GM21528 (cell line): Measurements from ENCODE around the gene VASH1.

Experiments used
- ATAC-seq: cut with Tn5 transposase; IDR thresholded peaks from one replicate; pipeline ENCODE4 v1.9.1; 2021; ENCODE audit warnings: mild to moderate bottlenecking, moderate library complexity; ENCODE audit not compliant: unreplicated experiment, low FRiP score

VASH1 gene

DNA sequence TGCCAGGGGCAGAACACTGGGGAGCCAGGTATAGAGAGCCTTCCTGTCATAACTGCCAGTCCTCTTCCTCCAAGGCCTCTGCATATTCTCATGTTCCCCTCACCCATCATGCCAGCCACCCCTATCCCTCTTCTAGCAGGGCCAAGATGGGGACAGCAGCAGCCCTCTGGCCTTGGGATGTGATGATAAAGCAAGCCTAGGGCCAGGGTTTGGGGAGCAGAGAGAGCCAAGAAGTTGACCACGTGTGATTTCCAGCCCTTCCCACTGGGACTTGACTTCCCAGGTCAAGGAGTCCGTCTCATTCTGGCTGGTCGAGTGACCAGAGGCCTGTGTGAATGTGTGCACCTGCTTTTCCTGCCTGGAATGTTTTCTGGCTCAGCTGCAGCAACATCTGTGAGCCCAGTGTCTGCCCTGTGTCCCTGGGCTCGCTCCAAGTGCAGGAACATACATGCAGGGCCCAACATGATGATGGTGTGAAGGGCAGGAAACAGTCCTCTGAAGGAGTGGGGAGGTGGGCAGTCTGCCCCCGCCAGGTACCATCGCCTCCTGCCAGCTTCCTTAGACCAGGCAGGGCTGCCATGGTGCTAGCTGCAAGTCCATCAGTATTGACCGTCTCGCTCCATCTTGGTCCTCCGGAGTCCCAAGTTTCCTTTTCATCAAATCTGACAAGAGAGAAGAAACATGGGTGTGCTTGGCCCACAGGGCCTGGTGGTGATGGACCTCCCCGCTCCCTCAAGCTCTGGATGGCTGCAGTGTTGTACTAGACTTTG is 21.0 kb downstream of the VASH1 start:
- no peak for ATAC-seq

- ATAC-seq, result no peak
Observed at GRCh38 chr14:76782885-76783566, 21.8 kb downstream of the VASH1 start.

- no peak for ATAC-seq
Observed at GRCh38 chr14:76784266-76784874, 23.1 kb downstream of the VASH1 start.

DNA sequence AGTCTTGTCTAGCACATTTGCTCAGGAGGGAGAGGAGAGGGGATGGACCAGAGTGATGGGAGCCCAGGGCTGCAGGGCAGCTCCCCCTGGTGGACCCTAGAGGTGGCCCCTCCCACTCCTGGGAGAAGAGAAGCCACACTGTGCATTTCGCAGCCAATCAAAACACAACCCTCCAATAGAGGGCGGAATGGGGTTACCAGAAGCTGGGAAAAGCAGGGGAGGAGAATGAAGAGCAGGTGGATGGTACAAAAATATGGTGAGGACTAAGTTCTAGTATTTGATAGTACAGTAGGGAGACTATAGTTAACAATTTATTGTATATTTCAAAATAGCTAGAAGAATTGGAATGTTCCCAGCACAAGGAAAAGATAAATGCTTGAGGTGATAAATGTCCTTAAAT is 23.6 kb downstream of the VASH1 start:
- ATAC-seq, result no peak

DNA sequence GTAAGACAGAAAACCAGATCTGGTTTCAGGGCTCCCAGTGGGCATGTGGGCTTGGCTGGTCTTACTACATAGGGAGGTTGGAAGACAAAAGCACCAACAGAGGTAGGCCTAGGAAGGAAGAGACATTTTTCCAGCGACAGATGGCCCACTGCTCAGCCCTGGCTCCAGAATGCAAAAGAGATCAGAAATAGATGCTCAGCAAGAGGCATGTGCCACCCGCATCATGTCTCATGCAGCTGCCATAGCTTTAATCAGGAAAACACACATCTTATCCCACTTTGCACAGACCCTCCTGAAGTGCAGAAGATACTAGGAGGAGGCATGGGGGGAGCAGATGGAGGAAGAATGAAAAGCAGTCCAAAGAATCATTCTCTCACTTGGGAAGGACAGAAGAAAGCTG is 25.3 kb downstream of the VASH1 start:
- ATAC-seq, result no peak

- no peak for ATAC-seq
Observed at GRCh38 chr14:76792422-76792821, 31.2 kb downstream of the VASH1 start.

GRCh38 chr14:76793324-76793723 is 32.1 kb downstream of the VASH1 start:
- ATAC-seq, result no peak

DNA sequence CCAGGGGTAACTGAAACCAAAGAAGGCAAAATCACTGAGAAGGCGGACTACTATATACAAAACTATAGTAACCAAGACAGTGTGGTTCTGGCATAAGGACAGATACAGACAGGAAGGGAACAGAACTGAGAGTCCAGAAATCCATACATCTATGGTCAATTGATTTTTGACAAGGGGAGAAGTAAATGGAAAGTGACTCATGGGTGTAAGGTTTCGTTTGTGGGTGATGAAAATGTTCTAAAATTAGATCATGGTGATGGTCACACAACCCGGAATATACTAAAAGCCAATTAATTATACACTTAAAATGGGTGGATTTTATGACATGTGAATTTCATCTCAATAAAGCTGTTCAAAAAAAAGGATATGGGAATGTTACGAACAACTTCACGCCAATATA is 32.7 kb downstream of the VASH1 start:
- no peak for ATAC-seq

DNA sequence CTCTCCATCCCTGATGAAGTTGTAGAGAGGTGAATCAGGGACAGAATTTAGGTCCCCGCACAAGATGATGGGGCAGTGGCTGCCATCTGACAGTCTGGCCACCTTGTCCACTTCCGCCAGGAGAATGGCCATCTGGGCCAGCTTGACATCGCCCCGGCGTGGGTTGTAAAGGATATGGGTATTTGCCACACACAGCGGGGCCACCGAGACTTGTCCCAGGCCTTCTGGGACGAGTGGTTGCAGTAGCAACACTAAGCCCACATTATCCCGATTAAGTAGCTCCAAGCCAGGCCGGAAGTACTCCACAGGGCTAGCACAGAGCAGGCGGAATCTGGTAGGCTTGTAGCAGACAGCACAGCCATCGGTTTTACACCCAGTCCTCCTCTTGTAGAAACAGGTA is 45.2 kb downstream of the VASH1 start:
- no peak for ATAC-seq

DNA sequence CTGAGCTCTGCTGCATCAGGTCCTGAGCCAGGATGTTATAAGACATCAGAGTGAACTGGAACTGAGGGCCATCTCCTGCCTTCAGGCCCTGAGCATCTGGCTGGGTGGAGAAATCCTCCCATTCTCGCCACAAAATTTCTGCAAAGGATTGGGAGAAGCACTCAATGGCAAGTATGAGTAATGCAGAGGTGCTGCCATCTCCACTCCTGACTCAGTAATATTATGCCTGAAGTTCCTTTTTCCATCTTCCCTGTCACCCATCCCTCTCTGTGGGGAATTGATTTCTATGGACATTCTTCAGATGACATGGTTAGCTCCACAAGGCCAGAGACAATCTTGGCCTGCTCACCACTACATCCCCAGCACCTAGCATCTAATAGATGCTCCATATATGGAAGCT is 46.7 kb downstream of the VASH1 start:
- ATAC-seq, result no peak

- ATAC-seq, result no peak
Observed at GRCh38 chr14:76808990-76809389, 47.7 kb downstream of the VASH1 start.

DNA sequence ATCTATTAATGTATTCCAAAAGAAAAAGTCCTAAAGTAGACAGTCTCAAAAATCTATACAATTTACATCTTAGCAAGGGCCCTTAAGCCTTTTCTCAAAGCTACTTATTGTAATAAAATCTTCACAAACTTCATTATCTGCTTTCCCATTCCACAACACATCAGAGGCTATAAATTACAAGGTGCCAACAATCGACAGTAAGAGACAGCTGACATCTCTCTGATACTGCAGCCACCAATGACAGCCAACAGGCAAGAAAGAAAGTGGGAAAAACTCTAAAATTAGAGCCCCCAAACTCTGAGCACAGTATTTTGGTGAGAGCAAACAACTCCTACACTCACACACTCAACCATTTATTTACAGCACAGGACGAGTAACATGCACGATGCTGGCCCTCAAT is 49.3 kb downstream of the VASH1 start:
- no peak for ATAC-seq

- ATAC-seq, result no peak
Observed at GRCh38 chr14:76810953-76811400, 49.7 kb downstream of the VASH1 start.

DNA sequence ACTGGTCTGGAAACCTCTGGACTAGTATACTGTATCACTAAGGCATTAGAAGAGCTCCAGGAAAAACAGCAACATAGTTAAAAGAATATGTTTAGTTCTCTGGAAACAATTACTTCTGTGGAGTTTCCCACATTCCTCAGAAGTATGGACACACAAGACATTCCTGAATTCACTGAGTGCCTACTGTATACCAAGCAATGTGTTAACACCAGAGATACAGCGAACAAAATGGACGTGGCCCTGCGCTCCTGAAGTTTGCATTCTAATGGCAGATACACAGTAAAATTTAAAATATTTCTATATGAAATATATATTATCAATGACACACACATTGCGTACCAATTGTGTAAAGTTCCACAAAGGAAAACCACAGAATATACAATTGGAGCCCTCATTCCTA is 50.3 kb downstream of the VASH1 start:
- no peak for ATAC-seq

DNA sequence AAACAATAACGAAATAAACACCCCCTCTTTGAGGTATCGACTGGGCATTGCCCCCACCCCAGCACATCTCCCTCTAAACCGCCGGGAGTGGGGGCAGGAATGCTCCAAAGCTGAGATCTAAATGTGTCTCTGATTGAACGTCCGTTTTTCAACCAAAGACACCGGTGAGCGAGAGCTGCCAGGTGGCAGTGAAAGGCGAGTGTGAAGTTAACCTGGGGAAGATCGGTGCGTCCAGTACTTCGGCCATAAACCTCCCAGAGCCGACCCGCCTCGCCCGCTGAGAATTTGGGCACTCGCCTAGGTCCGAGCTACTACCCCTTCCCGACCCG is 50.8 kb downstream of the VASH1 start:
- ATAC-seq, result peak; percentile 22

- ATAC-seq, result peak; percentile 82
Observed at GRCh38 chr14:76812422-76813383, 51.4 kb downstream of the VASH1 start, which contains the start of gene ANGEL1. Gene ANGEL1, minus strand, starts transcription at chr14:76812882. Its CDS starts 55 bp downstream, at chr14:76812827.

- ATAC-seq, result no peak
Observed at GRCh38 chr14:76814726-76815645, 53.7 kb downstream of the VASH1 start.

DNA sequence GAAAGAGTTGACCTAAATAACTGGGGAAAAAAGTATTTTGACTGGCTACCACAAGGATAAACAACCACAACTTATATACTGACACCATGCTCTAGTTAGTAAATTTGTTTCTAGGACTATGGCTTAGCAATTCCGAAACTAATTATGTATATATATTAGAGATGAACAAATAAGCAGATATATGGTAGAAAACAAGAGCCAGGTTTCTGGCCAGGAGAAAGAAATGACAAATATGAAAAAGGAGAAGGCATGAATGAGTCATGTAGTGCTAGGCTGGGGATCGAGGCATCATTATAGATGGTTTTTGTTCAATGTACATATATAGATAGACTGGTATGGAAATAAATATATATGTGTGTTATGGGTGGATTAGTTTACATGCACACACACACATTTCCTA is 59.4 kb downstream of the VASH1 start:
- ATAC-seq, result no peak

DNA sequence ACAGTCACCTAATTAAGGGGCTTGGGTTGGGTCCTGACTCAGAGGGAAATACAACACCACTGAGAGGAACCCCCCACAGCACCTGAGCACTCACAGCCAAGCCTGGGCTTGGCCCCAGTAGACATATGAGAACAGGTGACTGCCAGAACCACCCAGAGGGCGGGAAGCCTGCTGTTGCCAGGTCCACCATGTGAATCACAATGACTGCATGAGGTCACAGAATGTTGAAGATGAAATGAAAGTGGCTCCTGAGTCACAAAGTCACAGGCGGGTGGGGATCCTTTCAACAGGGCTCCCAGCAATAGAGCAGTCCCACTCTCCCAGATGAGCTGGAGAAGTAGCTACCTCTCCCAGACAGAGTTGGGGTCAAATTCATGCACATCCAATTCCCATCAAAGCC is 64.9 kb downstream of the VASH1 start, which contains the start of gene LRRC74A:
LRRC74A (plus strand) TSS at position 287 of the 400 bp plus-strand sequence. CDS start 290 bp downstream, outside the sequence.
- ATAC-seq, result no peak
